RWPE1 (cell line): ENCODE measurements around the gene TTLL1.

Experiments used
- CTCF ChIA-PET: fragments of 350-600 bp; sonication (Branson Sonifier 250); formaldehyde crosslinking; extraction: SDS; loops from one replicate; lab custom pipeline; 2021; lab: Yijun Ruan, JAX
- POLR2A ChIA-PET: fragments of 400-600 bp; formaldehyde crosslinking; extraction: SDS; loops from one replicate; lab custom pipeline; 2020; ENCODE audit warnings: antibody characterized with exemption; ENCODE audit not compliant: low non-redundant PET; lab: Yijun Ruan, JAX
- DNase-seq: peaks from one replicate; pipeline ENCODE4 v3.0.0; 2012; ENCODE audit warnings: low spot score
- H3K27ac ChIP-seq: fragments of 450-650 bp; 2 replicates; pipeline ENCODE4 v1.5.1; 2017
- CTCF ChIP-seq: fragments of 450-650 bp; conservative IDR thresholded peaks from 2 replicates; pipeline ENCODE4 v1.5.1; 2017; ENCODE audit warnings: low read depth, mild to moderate bottlenecking

TTLL1 gene

GRCh38 chr22:43088984-43089717 is at the start of gene TTLL1:
Gene TTLL1 (minus strand): TSS chr22:43089391. CDS start chr22:43075586, 13,805 bp downstream.
- ChIA-PET POLR2A (no interaction called here), CTCF (no interaction called here)
- H3K27ac ChIP-seq = peak within 1 kb of the TSS; percentile 85
- no peak for TF ChIP-seq CTCF
- DNase-seq = peak; percentile 78

- no peak for DNase-seq
- no peak for TF ChIP-seq CTCF
- H3K27ac ChIP-seq = peak overlapping the region; percentile 16
- ChIA-PET POLR2A (no interaction called here), CTCF (interaction anchor here (1.1 kb wide), 1 partner anchor 9 kb away, joined by 3 read pairs; no protein-coding TSS in a partner anchor)
These were observed 47.6 kb upstream of the TTLL1 start for GRCh38 chr22:43136801-43137200.

- no peak for DNase-seq
- ChIA-PET CTCF (interaction anchor here (1.3 kb wide), 1 partner anchor 14 kb away, joined by 3 read pairs; no protein-coding TSS in a partner anchor), POLR2A (no interaction called here)
- H3K27ac ChIP-seq = peak overlapping the region; percentile 16; the same call in 1 of the 2 replicates
- TF ChIP-seq CTCF = peak; percentile 49
These were observed 47.1 kb upstream of the TTLL1 start for GRCh38 chr22:43136255-43136654.

- DNase-seq = no peak
- no peak overlapping the region for H3K27ac ChIP-seq
- POLR2A ChIA-PET = no interaction called here
- no peak for TF ChIP-seq CTCF
- CTCF ChIA-PET = interaction anchor here (0.9 to 1.3 kb wide), 2 partner anchors 10 to 15 kb away, joined by 3 read pairs; no protein-coding TSS in a partner anchor
These were observed 46.4 kb upstream of the TTLL1 start for GRCh38 chr22:43135565-43135964.

- no peak for DNase-seq
- H3K27ac ChIP-seq = no peak overlapping the region; the same call in 1 of the 2 replicates
- ChIA-PET POLR2A (no interaction called here), CTCF (interaction anchor here (0.7 kb wide), 1 partner anchor 38 kb away, joined by 4 read pairs; no protein-coding TSS in a partner anchor)
- TF ChIP-seq CTCF = no peak
These were observed 45.4 kb upstream of the TTLL1 start for GRCh38 chr22:43134553-43134952.

GRCh38 chr22:43133401-43133800 is 44.2 kb upstream of the TTLL1 start:
- H3K27ac ChIP-seq = no peak overlapping the region
- ChIA-PET CTCF (no interaction called here), POLR2A (no interaction called here)
- no peak for DNase-seq
- no peak for TF ChIP-seq CTCF
